MM.1S (cell line): ENCODE measurements around the gene LRRC27.

Experiments used
- EZH2 ChIP-seq: fragments of 300-600 bp; sonication (generic); optimal IDR thresholded peaks from 2 replicates; pipeline ENCODE3; 2017; ENCODE audit warnings: low read depth, mild to moderate bottlenecking, antibody characterized with exemption, low read length, mixed read lengths
- TF ChIP-seq, protein P1 (sequence below): fragments of 300-600 bp; sonication (generic); IDR thresholded peaks from 2 replicates; pipeline ENCODE4 v1.5.1; 2016; ENCODE audit warnings: antibody characterized with exemption, low read length, mixed read lengths

- TF ChIP-seq, protein P1, sequence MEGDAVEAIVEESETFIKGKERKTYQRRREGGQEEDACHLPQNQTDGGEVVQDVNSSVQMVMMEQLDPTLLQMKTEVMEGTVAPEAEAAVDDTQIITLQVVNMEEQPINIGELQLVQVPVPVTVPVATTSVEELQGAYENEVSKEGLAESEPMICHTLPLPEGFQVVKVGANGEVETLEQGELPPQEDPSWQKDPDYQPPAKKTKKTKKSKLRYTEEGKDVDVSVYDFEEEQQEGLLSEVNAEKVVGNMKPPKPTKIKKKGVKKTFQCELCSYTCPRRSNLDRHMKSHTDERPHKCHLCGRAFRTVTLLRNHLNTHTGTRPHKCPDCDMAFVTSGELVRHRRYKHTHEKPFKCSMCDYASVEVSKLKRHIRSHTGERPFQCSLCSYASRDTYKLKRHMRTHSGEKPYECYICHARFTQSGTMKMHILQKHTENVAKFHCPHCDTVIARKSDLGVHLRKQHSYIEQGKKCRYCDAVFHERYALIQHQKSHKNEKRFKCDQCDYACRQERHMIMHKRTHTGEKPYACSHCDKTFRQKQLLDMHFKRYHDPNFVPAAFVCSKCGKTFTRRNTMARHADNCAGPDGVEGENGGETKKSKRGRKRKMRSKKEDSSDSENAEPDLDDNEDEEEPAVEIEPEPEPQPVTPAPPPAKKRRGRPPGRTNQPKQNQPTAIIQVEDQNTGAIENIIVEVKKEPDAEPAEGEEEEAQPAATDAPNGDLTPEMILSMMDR: no peak
- TF ChIP-seq EZH2: no peak
Observed at GRCh38 chr10:132361581-132362101, 29.6 kb downstream of the LRRC27 start.
